Stomach (tissue), 4 donors: ENCODE results near the gene SH3RF3.

Experiments used
- EP300 ChIP-seq: sonication (generic); formaldehyde crosslinking; IDR thresholded peaks from one replicate; pipeline ENCODE4 v1.6.1; 2017; ENCODE audit warnings: antibody characterized with exemption
- POLR2A ChIP-seq, 4 donors: fragments of 450-650 bp; IDR thresholded peaks; one replicate each; pipeline ENCODE4 v1.6.1; 2016; ENCODE audit warnings: antibody characterized with exemption in 4 of 4, control low read depth in 2 of 4, mild to moderate bottlenecking in 1 of 4, moderate library complexity in 1 of 4
- POLR2AphosphoS5 ChIP-seq, 3 donors: sonication (generic); formaldehyde crosslinking; IDR thresholded peaks; one replicate each; pipeline ENCODE4 v1.6.1; 2016; ENCODE audit warnings: antibody characterized with exemption in 3 of 3
- TF ChIP-seq, protein P1 (sequence below), 7 experiments: fragments of 450-650 bp in 4 of 7; fragments of 200-600 bp in 3 of 7; sonication (generic) in 3 of 7; IDR thresholded peaks; one replicate each; pipeline ENCODE4 v1.5.1; 2016 to 2019; ENCODE audit warnings: antibody characterized with exemption in 7 of 7, control low read depth in 2 of 7, mild to moderate bottlenecking in 1 of 7

DNA sequence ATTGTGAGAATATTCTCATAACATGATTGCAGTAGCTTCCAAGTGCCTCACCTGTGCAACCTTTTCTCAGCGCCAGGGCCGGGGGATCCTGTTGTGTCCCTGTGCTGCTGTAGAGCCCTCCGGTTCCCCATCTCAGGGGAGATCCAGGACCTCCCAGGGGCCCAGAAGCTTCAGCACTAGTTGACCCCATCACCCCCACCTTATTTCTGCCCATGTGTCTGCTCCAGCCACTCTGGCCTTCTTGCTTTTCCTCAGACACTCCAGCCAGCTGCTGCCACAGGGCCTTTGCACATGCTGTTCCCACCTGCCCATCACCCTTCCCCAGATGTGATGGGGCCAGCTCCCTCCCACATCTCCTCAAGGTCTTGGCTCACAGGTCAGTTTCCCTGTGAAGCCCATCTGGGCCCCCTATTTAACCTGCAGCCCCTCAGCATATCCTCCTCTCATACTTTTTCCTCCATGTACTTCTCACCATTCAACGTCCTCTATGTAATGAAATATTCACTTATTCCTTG, 258.3 kb downstream of the SH3RF3 start:
- TF ChIP-seq POLR2A (IDR thresholded peaks at IDR 0.05) (no peak), EP300 (no peak), POLR2AphosphoS5 (IDR thresholded peaks at IDR 0.05) (no peak)
- TF ChIP-seq, protein P1, sequence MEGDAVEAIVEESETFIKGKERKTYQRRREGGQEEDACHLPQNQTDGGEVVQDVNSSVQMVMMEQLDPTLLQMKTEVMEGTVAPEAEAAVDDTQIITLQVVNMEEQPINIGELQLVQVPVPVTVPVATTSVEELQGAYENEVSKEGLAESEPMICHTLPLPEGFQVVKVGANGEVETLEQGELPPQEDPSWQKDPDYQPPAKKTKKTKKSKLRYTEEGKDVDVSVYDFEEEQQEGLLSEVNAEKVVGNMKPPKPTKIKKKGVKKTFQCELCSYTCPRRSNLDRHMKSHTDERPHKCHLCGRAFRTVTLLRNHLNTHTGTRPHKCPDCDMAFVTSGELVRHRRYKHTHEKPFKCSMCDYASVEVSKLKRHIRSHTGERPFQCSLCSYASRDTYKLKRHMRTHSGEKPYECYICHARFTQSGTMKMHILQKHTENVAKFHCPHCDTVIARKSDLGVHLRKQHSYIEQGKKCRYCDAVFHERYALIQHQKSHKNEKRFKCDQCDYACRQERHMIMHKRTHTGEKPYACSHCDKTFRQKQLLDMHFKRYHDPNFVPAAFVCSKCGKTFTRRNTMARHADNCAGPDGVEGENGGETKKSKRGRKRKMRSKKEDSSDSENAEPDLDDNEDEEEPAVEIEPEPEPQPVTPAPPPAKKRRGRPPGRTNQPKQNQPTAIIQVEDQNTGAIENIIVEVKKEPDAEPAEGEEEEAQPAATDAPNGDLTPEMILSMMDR (IDR thresholded peaks at IDR 0.05): no peak
